GM10266 (cell line): ENCODE measurements around the gene TCF20.

Source experiments
- DNase-seq: peaks from one replicate; pipeline ENCODE4 v3.0.0; 2012; ENCODE audit errors: extremely low spot score
- TF ChIP-seq, protein P1 (sequence below): IDR thresholded peaks from 2 replicates; pipeline ENCODE4 v1.5.1; 2012; ENCODE audit warnings: mild to moderate bottlenecking, low read depth; ENCODE audit not compliant: control insufficient read depth, insufficient read depth; ENCODE audit errors: missing control alignments

The TCF20 gene

DNA sequence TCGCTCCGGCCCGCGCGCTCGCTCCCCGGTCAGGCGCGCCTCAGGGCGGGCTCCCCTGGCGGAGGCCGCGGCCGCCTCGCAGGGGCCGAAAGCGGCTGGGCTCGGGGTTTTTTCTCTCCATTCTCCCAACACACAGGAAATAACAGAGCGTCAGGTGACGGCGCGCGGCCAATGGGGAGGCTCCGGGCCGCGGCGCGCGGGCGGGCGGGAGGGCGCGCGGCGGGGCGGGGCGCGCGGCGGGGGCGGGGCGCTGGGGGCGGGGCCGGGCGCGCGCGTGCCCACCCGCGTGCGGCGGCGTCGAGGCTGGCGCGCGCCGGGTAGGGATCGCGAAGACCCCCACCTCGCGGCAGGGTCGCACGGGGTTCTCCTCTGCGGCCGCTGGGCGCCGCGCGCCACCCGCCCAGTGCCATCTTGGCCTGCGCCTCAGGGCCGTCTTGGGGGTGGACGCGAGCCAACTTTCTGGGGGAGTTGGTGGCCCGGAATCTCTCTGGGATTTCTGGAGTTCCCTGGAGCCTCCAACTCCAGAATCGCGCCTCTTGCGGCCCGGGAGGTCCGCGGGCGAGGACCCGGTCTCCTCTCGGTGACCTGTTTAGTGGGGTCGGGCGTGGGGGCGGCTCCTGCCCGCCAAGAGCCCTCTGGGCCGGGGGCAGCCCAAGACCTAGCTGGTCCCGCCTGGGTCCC is at the start of gene TCF20:
Gene TCF20, minus strand, starts transcription at position 144 of the 681 bp plus-strand sequence. CDS start 55,348 bp downstream, outside the sequence.
- TF ChIP-seq, protein P1, sequence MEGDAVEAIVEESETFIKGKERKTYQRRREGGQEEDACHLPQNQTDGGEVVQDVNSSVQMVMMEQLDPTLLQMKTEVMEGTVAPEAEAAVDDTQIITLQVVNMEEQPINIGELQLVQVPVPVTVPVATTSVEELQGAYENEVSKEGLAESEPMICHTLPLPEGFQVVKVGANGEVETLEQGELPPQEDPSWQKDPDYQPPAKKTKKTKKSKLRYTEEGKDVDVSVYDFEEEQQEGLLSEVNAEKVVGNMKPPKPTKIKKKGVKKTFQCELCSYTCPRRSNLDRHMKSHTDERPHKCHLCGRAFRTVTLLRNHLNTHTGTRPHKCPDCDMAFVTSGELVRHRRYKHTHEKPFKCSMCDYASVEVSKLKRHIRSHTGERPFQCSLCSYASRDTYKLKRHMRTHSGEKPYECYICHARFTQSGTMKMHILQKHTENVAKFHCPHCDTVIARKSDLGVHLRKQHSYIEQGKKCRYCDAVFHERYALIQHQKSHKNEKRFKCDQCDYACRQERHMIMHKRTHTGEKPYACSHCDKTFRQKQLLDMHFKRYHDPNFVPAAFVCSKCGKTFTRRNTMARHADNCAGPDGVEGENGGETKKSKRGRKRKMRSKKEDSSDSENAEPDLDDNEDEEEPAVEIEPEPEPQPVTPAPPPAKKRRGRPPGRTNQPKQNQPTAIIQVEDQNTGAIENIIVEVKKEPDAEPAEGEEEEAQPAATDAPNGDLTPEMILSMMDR: no peak
- DNase-seq: peak; percentile 99

DNA sequence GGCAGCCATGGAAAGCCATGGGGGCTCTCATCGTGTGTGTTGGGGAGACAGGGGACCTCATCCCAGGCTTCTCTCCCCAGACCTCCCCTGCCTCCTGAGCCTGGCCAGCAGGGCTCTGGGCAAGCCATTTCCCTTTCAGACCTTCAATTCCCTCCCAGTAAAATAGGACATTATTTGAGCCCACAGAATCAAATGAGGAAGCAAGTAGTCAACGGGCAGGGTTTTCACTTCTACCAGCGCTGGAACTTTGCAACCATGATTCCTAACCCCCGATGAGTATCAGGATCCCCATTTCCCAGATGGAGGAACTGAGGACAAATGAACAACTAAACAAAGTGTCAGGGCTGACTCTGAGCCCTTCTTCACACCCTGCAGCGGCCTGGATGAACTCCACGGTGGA is 48.9 kb upstream of the TCF20 start:
- DNase-seq: no peak

DNA sequence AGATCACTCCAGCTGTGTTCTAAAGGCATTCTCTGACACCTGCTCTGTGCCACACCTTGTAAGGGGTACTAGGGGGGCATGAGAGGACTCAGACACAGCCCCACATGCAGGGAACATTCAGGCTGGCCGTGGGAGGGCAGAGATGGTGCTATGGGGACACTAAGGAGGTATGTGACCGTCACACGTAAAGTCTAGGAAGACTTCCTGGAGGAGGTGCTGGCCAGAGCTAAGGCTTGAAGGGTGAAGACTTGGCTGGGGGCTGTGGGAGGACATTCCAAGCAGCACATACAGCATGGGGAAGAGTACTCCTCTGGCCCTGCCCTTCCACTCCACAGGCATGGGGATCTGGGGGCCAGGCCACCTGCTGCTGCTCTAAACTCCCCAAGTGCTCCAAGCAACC is 48.5 kb upstream of the TCF20 start:
- TF ChIP-seq, protein P1: no peak
- no peak for DNase-seq

More for the DNA sequence above, 48.9 kb upstream of the TCF20 start:
- TF ChIP-seq, protein P1: no peak

DNA sequence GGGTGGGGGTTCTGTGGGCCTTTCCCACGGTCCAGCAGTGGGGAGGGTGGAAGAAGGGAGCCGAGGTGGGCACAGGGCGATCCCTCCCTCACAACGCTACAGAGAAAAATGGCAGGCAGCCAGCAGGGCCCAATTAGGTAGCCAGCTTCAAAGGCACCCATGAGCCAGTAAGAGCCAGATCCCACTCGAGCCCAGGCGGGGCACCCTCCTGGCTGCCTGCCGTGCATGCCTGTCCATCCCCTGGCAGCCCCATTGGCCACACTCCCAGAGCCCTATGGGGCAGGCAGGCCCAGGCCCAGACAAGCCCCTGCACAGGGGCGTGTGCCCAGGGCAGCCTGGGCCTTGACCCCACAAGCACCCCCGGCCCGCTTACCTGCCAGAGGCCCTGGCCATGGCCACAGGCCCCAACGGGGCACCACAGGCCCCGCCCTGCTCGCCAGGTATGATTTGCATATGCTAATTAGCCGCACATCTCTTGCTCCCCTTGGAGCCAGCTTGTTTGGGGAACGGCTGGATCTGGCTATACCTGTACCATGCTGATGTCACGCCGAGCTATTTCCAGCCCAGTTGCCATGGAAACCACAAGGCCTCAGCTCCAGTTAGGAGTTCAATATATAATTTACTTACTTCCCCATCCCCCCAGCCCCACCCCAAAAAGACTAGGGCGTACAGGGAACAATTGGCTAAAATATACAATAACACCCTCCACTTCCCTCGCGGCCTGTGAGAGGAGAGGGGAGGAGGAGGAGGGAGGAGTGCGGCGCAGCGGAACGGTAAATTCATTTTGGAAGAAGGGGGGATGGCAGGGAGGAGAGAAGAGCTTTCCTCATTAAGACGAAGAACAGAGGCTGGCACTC is 47.5 kb upstream of the TCF20 start:
- no peak for DNase-seq

DNA sequence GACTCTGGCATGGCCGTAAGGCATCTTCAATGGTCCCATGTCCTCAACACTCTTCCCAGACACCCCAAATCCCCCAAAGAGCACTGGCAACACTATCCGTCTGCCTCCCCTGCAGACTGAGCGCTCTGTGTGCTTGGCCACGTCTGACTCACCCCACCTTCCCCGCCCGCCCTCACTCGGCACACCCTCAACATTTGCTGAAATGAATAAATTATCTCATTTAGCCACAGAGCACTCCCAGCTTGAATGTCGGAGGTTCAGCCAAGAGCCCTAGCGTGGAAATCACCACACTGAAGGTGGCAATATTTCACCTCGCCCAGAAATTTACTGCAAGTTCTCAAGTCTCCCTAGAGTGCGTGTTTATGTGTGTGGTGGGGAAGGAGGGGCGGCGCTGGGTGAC is 46.6 kb upstream of the TCF20 start:
- TF ChIP-seq, protein P1: no peak
- DNase-seq: no peak

More for the DNA sequence above, 47.5 kb upstream of the TCF20 start:
- TF ChIP-seq, protein P1: no peak

DNA sequence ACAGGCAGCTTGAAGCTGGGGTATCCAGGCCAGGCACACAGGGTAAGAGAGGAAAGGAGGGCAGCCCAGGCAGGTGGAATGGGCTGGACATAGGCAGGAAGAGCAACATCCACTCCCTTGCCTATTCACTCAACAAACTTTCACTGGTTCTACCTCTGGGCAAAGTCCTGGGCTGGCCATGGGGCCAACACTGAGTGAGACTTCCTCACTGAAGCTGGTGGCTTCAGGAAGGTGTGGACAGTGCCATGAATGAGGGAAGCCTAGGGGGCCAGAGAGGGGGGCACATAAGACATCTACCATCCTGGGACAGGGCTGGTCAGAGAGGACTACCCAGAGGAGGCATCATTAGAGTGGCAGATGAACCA is 44.9 kb upstream of the TCF20 start:
- TF ChIP-seq, protein P1: no peak
- DNase-seq: no peak
